Activated CD4-positive, CD25-positive, alpha-beta regulatory T cell treated with anti-CD3 and anti-CD28 coated beads, Interleukin-2, amount 50 U/mL, for 72 hours (primary cell): Measurements from ENCODE around the gene ZDHHC3.

Experiments
- DNase-seq: peaks from one replicate; pipeline ENCODE4 v3.0.0; 2021

ZDHHC3 gene

GRCh38 chr3:44890852-44891251 lies 85.1 kb downstream of the ZDHHC3 start:
- no peak for DNase-seq

- DNase-seq, result no peak
Measured at GRCh38 chr3:44890258-44890657, 85.7 kb downstream of the ZDHHC3 start.

- no peak for DNase-seq
Measured at GRCh38 chr3:44887101-44887500, 88.9 kb downstream of the ZDHHC3 start.

- DNase-seq, result no peak
Measured at GRCh38 chr3:44886561-44886960, 89.4 kb downstream of the ZDHHC3 start.

GRCh38 chr3:44885618-44886017 lies 90.4 kb downstream of the ZDHHC3 start:
- DNase-seq, result no peak

- DNase-seq, result no peak
Measured at GRCh38 chr3:44883999-44884431, 92.0 kb downstream of the ZDHHC3 start.

GRCh38 chr3:44883213-44883955 lies 92.6 kb downstream of the ZDHHC3 start:
- DNase-seq, result no peak

- no peak for DNase-seq
Measured at GRCh38 chr3:44880284-44880683, 95.7 kb downstream of the ZDHHC3 start.

- DNase-seq, result no peak
Measured at GRCh38 chr3:44877333-44877732, 98.6 kb downstream of the ZDHHC3 start.

- DNase-seq, result no peak
Measured at GRCh38 chr3:44875596-44875995, 100.4 kb downstream of the ZDHHC3 start.
